K562 (cell line): ENCODE measurements around the gene CLEC3B. TPM values are rescaled to one million over a fixed set of nuclear protein-coding genes. Genes with fewer than 3 reads are reported as not detected.

Source experiments
- ATAC-seq: fragments of 200-7000 bp; cut with Tn5 transposase; 3 replicates; pipeline ENCODE4 v1.9.1; 2020; ENCODE audit warnings: moderate library complexity
- BruUV-seq: library from RNA; stranded (reverse); fragments of 400-500 nt; replicated peaks from 2 replicates; lab custom pipeline; 2021; lab: Mats Ljungman, UMichigan
- CTCF ChIA-PET: fragments of 300-600 bp; formaldehyde crosslinking; extraction: SDS; loops from one replicate; lab custom pipeline; 2021; ENCODE audit warnings: low intra/inter-chr PET ratio; lab: Yijun Ruan, JAX
- POLR2A ChIA-PET: fragments of 300-600, 350-650 bp; sonication (Branson Sonifier 250); formaldehyde crosslinking; extraction: SDS; loops from one replicate; lab custom pipeline; 2021; ENCODE audit warnings: antibody characterized with exemption, inconsistent platforms; lab: Yijun Ruan, JAX
- DNase-seq, 4 experiments: peaks; one replicate each; pipeline versions ENCODE4 v3.0.0 to v3.0.0-alpha.2; 2011 to 2018; ENCODE audit warnings: low spot score in 3 of 4, mixed read lengths in 3 of 4; ENCODE audit errors: extremely low read depth in 1 of 4
- FAIRE-seq: peaks from 2 replicates; lab custom pipeline; 2011; peaks lifted over from hg19 to GRCh38; lab: Jason Lieb, UNC
- H2AFZ ChIP-seq: 2 replicates; pipeline ENCODE4 v1.6.0; 2011; ENCODE audit warnings: low read depth, low read length, control low read depth, inconsistent platforms
- H3K27ac ChIP-seq: fragments of 200-600 bp; 3 replicates; pipeline ENCODE4 v1.8.0; 2011; ENCODE audit warnings: low read depth, mild to moderate bottlenecking, control low read depth, inconsistent platforms, low read length, moderate library complexity, mixed read lengths; ENCODE audit errors: extremely low read depth
- H3K27me3 ChIP-seq, 2 experiments: fragments of 300-600 bp in 1 of 2; 2 replicates in 1 of 2; 3 replicates in 1 of 2; pipeline versions ENCODE4 v1.6.0 to v1.8.0; 2011; ENCODE audit warnings: inconsistent platforms in 2 of 2, low read length in 2 of 2, mild to moderate bottlenecking in 1 of 2, mixed read lengths in 1 of 2, moderate library complexity in 1 of 2; ENCODE audit not compliant: control insufficient read depth in 2 of 2, insufficient read depth in 2 of 2
- H3K36me3 ChIP-seq: fragments of 300-600 bp; 3 replicates; pipeline ENCODE4 v1.8.0; 2011; ENCODE audit warnings: mild to moderate bottlenecking, low read length, inconsistent platforms; ENCODE audit not compliant: control insufficient read depth, insufficient read depth
- H3K4me1 ChIP-seq, 2 experiments: fragments of 200-600 bp in 1 of 2; replicated peaks in 1 of 2; 2 replicates in 1 of 2; 3 replicates in 1 of 2; pipeline versions ENCODE4 v1.5.1 to v1.8.0; 2011; ENCODE audit warnings: inconsistent platforms in 2 of 2, low read length in 2 of 2, mild to moderate bottlenecking in 1 of 2, mixed read lengths in 1 of 2, moderate library complexity in 1 of 2; ENCODE audit not compliant: control insufficient read depth in 2 of 2, insufficient read depth in 2 of 2
- H3K4me2 ChIP-seq: 2 replicates; pipeline ENCODE4 v1.6.1; 2011; ENCODE audit warnings: low read length, control low read depth, inconsistent platforms, mixed read lengths; ENCODE audit not compliant: insufficient read depth
- H3K4me3 ChIP-seq: fragments of 200-600 bp; sonication (generic), shearing (Covaris generic); 2 replicates; pipeline ENCODE4 v1.5.1; 2016; ENCODE audit warnings: control low read depth, inconsistent platforms
- H3K79me2 ChIP-seq: fragments of 200-600 bp; 3 replicates; pipeline ENCODE4 v1.8.0; 2011; ENCODE audit warnings: low read length, inconsistent platforms; ENCODE audit not compliant: control insufficient read depth, insufficient read depth
- H3K9ac ChIP-seq, 2 experiments: 2 replicates each; pipeline versions ENCODE4 v1.6.0 to v1.6.1; 2011; ENCODE audit warnings: low read depth in 2 of 2, low read length in 2 of 2, control low read depth in 1 of 2, inconsistent platforms in 1 of 2, mild to moderate bottlenecking in 1 of 2, mixed read lengths in 1 of 2; ENCODE audit not compliant: insufficient read depth in 1 of 2
- H3K9me1 ChIP-seq: one replicate; pipeline ENCODE4 v1.6.0; 2011; ENCODE audit warnings: inconsistent platforms, mild to moderate bottlenecking, low read length, moderate library complexity; ENCODE audit not compliant: control insufficient read depth, insufficient read depth
- H3K9me3 ChIP-seq: replicated peaks from 2 replicates; pipeline ENCODE4 v1.5.1; 2011; ENCODE audit warnings: low read depth, low read length, inconsistent platforms; ENCODE audit not compliant: control insufficient read depth, insufficient read depth
- H4K20me1 ChIP-seq: replicated peaks from 2 replicates; pipeline ENCODE4 v1.6.1; 2011; ENCODE audit warnings: low read length, inconsistent platforms, mixed read lengths; ENCODE audit not compliant: control insufficient read depth, insufficient read depth
- BCL6 ChIP-seq: fragments of 250-450 bp; sonication (Bioruptor Pico); IDR thresholded peaks from 2 replicates; pipeline ENCODE4 v1.4.0; 2020
- BDP1 ChIP-seq: IDR thresholded peaks from 3 replicates; pipeline ENCODE4 v1.6.1; 2011; ENCODE audit not compliant: insufficient read length, insufficient read depth
- DDX20 ChIP-seq: fragments of 450-650 bp; IDR thresholded peaks from 2 replicates; pipeline ENCODE4 v1.6.1; 2016; ENCODE audit warnings: missing genetic modification characterization, low read depth, mild to moderate bottlenecking, missing compliant biosample characterization, moderate library complexity
- JUNB ChIP-seq: fragments of 450-650 bp; formaldehyde crosslinking; conservative IDR thresholded peaks from 2 replicates; pipeline ENCODE4 v1.4.0; 2020; ENCODE audit warnings: mild to moderate bottlenecking
- L3MBTL2 ChIP-seq: fragments of 450-650 bp; IDR thresholded peaks from 2 replicates; pipeline ENCODE4 v1.6.1; 2016; ENCODE audit warnings: mild to moderate bottlenecking, moderate library complexity
- SMARCE1 ChIP-seq: fragments of 450-650 bp; IDR thresholded peaks from 2 replicates; pipeline ENCODE4 v1.7.1; 2016; ENCODE audit warnings: mild to moderate bottlenecking
- ZNF77 ChIP-seq: fragments of 250-450 bp; sonication (Bioruptor Pico); IDR thresholded peaks from 2 replicates; pipeline ENCODE4 v1.5.0; 2020
- WGBS: fragments of 100-300 bp; shearing (Covaris generic); methylation state at CpG from one replicate; pipeline ENCODE4 v1.1.6; 2016; ENCODE audit warnings: low coverage, mixed read lengths; ENCODE audit not compliant: insufficient coverage; ENCODE audit errors: missing lambda C conversion rate; 5-methylcytosine and 5-hydroxymethylcytosine counted together
- in situ Hi-C: fragments of 300-500 bp; cut with MboI; formaldehyde crosslinking; loops from 4 replicates; pipeline ENCODE4 v1.15.0; 2018; ENCODE audit warnings: inconsistent platforms, mixed read lengths
- intact Hi-C: fragments of 100-400 bp; cut with micrococcal nuclease; formaldehyde crosslinking; loops from 2 replicates; pipeline ENCODE4 v1.14.2; 2022
- polyA plus RNA-seq, 8 experiments: library from polyadenylated mRNA; depleted of rRNA in 4 of 8; stranded (reverse) in 5 of 8; unstranded in 3 of 8; fragments of >200 nt; fragmentation: Nextera tagmentation in 2 of 8; fragmentation: Illumina TruSeq in 1 of 8; extraction: Ambion mirVana in 2 of 8; extraction: Trizol in 1 of 8; gene quantifications; 2 replicates each; pipeline versions ENCODE4 v1.2.1 to v1.2.3, GENCODE V29; 2011 to 2014; ENCODE audit warnings: inconsistent platforms in 1 of 8, missing spikeins in 1 of 8
- total RNA-seq, 7 experiments: library from RNA; depleted of rRNA in 6 of 7; stranded (reverse); fragments of >200 nt in 6 of 7; fragmentation: Illumina TruSeq in 2 of 7; extraction: Trizol in 2 of 7; gene quantifications; 2 replicates each; pipeline versions ENCODE4 v1.2.1 to v1.2.3, GENCODE V29; 2011 to 2021; ENCODE audit warnings: low replicate concordance in 1 of 7
- TF ChIP-seq, protein P1 (sequence below): sonication (generic); formaldehyde crosslinking; IDR thresholded peaks from 2 replicates; pipeline ENCODE4 v1.8.1; 2023; ENCODE audit warnings: mild to moderate bottlenecking, missing genetic modification reagents

CLEC3B gene
- total and polyA plus RNA-seq, 9 of the 15 experiments (the other 6 are each of a cell fraction or from before 2014, with no cell fraction given), result not detected

DNA sequence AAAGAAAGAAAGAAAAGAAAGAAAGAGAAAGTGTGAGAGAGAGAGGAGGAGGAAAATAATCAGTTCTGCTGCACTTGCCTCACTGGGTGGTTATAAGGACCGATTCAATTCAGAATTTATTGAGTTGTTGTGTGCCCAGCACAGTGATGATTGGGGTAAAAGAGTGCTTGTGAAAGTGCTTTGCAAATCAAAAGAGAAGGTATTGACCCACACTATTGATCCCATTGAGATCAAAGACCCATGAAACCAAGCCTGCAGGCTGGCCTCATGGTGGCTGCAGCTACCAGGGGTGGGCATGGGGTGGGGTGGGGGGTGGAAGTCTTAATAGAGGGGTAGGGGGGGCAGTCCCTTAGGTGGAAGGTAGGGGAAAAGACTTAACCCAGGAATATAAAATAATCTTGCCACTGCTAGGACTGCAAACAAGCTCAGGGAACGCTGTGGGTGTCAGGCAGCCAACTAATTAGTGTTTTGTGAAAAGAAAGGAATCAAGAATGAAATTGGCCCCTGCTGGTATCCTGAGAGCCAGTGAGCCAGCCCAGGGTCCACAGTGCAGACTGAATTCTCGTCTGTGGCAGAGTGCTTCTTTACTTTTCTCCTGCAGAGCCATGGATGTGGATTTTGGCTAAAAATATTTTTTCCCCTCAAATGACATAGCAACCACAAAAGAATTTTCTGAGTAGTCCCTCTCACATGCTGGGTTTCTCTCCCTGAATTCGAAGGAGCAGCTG lies 34.2 kb downstream of the CLEC3B start:
- TF ChIP-seq, protein P1, sequence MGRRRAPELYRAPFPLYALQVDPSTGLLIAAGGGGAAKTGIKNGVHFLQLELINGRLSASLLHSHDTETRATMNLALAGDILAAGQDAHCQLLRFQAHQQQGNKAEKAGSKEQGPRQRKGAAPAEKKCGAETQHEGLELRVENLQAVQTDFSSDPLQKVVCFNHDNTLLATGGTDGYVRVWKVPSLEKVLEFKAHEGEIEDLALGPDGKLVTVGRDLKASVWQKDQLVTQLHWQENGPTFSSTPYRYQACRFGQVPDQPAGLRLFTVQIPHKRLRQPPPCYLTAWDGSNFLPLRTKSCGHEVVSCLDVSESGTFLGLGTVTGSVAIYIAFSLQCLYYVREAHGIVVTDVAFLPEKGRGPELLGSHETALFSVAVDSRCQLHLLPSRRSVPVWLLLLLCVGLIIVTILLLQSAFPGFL (CRISPR knock-in tag), result no peak
- TF ChIP-seq JUNB (CRISPR knock-in tag) (no peak), ZNF77 (CRISPR knock-in tag) (no peak), SMARCE1 (no peak), DDX20 (tag) (peak; percentile 32; the same call in 1 of the 2 replicates), L3MBTL2 (0 out of 2 replicates have a peak, but pooled peaks have one; percentile 39), BCL6 (CRISPR knock-in tag) (no peak), BDP1 (no peak)
- ChIA-PET CTCF (no interaction called here), POLR2A (interaction anchor here (0.6 to 1.4 kb wide), 3 partner anchors 16 to 202 kb away, joined by 3 to 6 read pairs (median 4); no protein-coding TSS in a partner anchor)
- peak overlapping the region; percentile 87; the same call in 2 of the 3 replicates for H3K27ac ChIP-seq
- no peaks in the 10 kb centered on the region for H3K9me3 ChIP-seq
- in situ Hi-C loops, result no loop called here
- H4K20me1 ChIP-seq, result no peaks in the 10 kb centered on the region
- H3K9me1 ChIP-seq, result no peaks in the 10 kb centered on the region
- no peak for FAIRE-seq
- WGBS, result 48% methylated on average over 4 of the region's 4 CpGs
- intact Hi-C loops, result no loop called here
- H3K79me2 ChIP-seq, result no peaks in the 10 kb centered on the region
- H3K4me2 ChIP-seq, result no peak overlapping the region
- H2AFZ ChIP-seq, result peak overlapping the region; percentile 68
- no peak overlapping the region for H3K4me3 ChIP-seq
- no TSS peak for BruUV-seq
- no peak for DNase-seq
- H3K36me3 ChIP-seq, result no peaks in the 10 kb centered on the region
- H3K27me3 ChIP-seq, result no peaks in the 10 kb centered on the region
- H3K9ac ChIP-seq, result peak overlapping the region; percentile 20 to 50; a peak in 1 of 4 replicates
- no peak for ATAC-seq
- H3K4me1 ChIP-seq, result peaks cover 33 to 81% of the 10 kb centered on the region in 2 experiments
